COR-L47 (cell line): ENCODE measurements around the gene UBAP1.
"Not testable (repeated sequence)": the region's sequence is repeated elsewhere in the genome, so short reads cannot be mapped to it uniquely, and the experiment has no call there.

Experiments used
- DNase-seq: peaks from one replicate; lab custom pipeline; 2025; lab: John Stamatoyannopoulos, UW

UBAP1 gene

GRCh38 chr9:34224349-34224748 lies 45.5 kb downstream of the UBAP1 start:
- DNase-seq, result no peak

- not testable (repeated sequence) for DNase-seq
These were observed 47.4 kb downstream of the UBAP1 start for GRCh38 chr9:34226144-34226760.

- DNase-seq, result no peak
These were observed 48.6 kb downstream of the UBAP1 start for GRCh38 chr9:34227445-34227844.

GRCh38 chr9:34230556-34230955 lies 51.7 kb downstream of the UBAP1 start:
- DNase-seq, result no peak

DNA sequence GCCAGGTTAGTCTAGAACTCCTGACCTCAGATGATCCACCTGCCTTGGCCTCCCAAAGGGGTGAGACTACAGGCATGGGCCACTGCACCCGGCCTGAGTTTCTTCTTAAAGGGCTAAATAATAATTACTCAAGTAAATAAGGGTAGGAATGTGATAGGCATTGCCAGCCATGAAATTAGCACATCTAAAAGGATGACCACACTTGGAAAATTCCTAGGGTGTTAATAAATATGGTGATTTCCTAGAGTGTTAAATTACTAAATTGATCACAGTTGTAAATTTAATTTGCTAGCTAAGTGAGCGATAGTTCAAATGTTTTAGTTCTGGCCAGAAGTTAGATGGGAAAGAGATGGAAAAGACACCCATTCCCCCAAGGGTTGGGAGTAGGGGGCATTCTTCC lies 53.4 kb downstream of the UBAP1 start:
- no peak for DNase-seq

GRCh38 chr9:34233672-34234071 lies 54.8 kb downstream of the UBAP1 start:
- no peak for DNase-seq

- no peak for DNase-seq
These were observed 59.0 kb downstream of the UBAP1 start for GRCh38 chr9:34237836-34238235.

DNA sequence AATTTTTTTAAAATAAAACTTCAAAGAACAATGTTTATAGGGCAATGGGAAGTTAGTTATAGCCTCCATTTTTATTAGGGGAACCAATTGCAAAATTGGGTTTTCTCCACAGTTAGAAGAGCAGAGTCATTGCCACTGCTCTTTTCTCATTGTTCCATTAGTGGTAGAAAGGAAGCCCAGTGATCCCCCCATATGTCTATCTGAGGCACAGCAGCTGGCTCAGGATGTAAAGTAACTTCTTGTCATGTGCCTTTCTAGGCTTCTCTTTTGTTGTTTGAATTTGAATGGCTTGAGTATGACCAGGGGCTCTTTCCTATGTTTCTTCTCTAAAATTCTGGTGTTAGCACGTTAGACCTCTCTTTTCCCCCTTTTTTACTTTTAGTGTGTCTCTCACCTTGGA lies 61.2 kb downstream of the UBAP1 start:
- no peak for DNase-seq

DNA sequence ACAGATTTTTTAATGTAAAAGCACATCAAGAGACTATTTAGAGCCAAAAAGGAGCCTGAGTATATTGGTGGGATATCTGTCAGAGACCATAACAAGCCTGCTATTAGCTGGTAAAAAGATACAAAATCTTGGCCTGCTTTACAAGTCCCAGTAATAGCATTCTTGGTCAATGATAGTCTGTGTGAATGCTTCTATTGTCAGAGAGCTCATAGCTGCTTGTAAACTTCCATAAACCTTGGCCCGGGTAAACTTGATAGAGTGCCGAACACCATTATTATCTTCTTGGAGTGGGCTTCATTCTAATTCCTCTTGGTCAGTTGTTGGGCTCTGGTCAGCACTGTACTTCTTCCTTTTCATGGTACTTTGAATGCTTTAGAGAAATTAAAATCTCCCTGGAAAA lies 64.0 kb downstream of the UBAP1 start:
- DNase-seq, result no peak

DNA sequence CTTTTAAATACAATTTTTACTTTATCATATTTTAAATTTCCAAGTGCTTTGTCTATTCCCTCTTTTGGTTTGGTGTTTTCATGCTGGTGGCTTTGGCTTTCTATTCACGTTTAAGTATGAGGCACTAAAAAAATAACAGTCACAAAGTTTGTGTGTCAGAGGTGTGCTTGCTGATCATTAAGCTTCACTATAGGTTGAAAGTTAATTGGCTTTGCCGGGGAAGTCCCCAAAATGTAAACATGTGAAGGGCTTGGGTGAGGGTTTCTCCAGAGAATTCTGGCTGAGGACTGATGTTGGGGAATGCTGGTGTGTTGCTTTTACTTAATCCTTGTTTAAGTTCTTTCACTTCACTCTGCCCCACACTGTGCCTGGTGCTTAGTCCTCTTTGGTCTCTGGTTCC lies 66.4 kb downstream of the UBAP1 start:
- not testable (repeated sequence) for DNase-seq

- DNase-seq, result no peak
These were observed 67.6 kb downstream of the UBAP1 start for GRCh38 chr9:34246453-34246852.

DNA sequence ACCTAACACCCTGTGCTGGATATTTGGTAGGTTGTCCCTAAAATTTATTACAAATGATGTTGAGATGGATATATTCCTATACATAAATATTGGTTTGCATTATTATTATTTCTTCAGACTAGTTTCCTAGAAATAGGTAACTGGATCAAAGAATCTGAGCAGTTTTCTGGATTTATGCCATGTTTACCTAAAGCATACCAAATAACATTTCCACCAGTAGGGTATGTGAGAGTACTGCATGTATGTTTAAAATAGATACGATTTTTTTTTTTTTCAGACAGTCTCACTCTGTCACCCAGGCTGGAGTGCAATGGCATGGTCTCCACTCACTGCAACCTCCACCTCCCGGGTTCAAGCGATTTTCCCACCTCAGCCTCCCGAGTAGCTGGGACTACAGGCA lies 68.9 kb downstream of the UBAP1 start:
- not testable (repeated sequence) for DNase-seq

GRCh38 chr9:34249274-34249673 lies 70.4 kb downstream of the UBAP1 start:
- no peak for DNase-seq

DNA sequence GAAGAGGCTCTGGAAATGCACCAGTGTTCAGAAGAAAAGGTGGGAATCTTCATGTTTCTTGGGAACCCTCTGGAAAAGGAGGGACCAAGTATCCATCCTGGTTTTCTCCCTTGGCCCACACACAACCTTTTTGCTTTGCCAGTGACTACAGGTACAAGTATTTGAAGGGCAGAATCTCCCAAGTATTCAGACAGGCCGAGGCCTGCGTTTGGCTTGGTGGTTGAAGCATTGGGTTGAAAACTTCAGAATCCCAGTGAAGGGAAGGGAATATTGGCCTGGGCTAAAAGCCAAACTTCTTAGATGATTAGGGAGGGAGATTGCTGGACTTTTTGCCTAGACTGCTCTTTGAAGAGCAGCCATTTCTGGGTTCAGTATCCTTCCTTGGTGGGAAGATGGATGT lies 71.9 kb downstream of the UBAP1 start:
- no peak for DNase-seq

DNA sequence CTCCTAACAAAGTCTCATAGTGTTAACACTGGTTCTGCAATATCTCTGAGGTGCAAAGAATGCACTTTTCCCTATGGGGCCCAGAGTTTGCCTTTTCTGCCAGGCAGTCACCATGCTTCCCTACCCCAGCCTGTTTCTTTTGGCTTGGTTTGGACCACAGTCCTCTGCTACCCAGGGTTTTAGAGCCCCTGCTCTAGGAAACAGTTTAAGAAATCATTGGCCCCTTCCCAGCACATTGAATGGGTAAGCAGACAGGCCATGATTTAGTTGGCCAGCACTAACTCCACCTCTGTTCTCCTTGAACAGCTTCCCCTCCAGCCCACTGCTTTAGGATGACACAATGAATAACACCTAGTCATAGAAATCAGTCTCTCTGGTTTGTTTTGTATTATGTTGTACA lies 73.2 kb downstream of the UBAP1 start:
- no peak for DNase-seq

DNA sequence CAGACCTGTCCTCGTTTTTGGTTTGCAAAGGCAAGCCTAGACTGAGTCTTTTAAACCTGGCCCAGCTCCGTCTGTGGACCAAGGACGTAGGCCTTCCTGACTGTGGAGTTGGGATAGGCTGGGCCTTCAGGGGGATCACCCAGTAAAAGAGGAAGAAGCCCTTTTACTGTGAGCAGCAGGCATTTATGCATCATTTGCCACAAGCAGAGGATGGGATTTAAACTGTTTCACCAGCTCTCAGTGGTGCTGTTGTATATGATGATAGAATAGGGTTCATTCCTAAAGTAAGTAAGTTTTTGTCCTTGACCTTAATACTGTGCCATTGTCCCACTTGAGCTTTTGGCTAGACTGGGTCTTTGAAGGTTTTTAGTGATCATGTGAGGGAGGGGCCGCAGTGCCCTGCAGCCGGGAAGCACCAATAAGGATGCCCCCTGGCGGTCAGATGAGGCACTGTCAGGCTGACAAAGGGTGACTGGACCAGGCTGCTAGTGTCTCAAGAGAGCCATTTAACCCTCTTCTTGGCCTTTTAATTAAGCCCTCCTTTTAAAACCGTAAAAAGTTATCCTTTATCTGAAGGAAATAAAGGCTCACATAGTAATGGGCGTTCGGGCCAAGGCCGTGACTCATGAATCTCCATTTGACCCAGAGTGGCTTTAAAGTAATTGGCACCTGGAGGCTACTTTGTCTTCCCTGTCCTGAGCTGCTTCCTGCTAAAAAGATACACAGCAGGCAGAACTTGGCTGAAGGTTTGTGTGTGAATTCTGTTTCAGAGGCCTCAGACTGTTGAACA lies 74.0 kb downstream of the UBAP1 start:
- no peak for DNase-seq

GRCh38 chr9:34253460-34253837 lies 74.6 kb downstream of the UBAP1 start:
- no peak for DNase-seq

DNA sequence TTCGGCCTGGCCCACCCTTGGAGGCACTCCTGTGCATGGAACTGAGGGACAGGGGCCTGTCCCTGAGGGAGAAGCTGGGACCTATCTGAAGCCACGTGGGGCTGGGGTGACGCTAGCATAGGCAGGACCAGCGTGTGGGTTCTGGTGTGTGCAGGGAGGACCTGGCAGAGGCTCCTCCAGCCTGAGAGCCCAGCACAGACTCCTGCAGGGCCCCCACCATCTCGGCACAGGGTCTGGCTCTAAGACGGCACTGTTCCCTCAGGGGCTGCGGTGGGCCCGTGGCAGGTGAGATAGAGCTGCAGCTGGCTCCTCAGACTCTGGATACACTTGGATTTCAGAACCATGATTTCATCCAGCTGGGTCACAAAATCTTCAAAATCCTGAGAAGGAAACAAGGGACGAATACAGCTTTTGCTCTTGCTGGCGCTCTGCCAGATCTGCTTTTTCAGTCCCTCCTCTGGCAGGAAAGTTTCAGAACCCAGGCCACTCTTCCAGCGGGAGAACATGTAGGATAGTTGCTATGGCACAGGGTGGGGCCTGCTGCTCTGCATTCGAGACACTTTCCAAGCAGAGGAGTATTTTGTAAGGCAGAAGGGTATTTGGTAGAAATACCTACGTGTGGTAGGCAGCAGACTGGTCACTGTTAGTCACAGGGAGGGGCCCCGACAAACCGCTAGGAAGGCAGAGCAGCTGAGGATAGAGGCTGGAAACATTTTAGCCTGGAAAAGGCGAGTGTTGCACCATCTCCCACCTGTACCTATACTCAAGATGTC lies 75.5 kb downstream of the UBAP1 start:
- DNase-seq, result no peak

DNA sequence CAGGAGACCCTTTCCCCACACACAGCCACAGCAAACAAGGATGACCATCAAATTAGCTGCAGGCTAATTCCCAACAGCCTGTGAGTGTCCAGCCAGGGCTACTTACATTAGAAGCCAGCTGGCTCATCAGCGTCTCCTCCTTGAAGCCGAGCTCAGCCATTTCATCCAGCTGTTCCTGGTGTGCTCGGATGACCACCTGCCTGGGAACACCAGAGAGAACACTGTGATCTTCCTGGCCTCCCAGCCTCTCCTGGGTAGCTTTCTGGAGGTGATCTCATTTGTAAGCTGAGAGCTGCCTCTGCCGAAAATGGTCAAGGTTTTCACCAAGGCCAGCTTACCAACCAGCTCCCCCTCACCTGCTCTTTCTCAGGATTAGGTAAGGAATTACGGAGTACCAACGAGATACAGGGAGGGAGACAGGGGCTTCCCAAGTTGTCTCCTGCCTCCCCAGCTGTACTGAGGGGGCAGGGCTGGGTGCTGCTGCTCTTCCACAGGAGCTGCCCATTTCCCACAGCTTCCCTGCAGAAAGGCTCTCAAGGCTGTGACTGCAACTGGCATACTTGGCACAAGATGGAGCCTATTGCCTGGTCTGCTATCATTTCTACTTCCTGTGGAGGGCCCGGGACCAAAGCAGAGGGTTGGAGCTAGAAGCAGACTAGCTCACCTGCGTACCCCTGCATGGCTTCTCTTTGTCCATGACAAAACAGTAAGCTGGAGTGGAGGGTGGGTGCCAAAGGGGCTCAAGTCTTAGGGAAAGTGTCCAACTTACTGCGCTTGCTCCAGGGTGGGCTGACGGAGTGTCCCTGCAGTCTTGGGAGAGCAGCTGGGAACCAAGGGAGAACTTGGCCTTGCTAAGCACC lies 76.4 kb downstream of the UBAP1 start:
- no peak for DNase-seq

GRCh38 chr9:34256104-34256503 lies 77.3 kb downstream of the UBAP1 start:
- no peak for DNase-seq

- no peak for DNase-seq
These were observed 78.2 kb downstream of the UBAP1 start for GRCh38 chr9:34256987-34257585.

- no peak for DNase-seq
These were observed 80.5 kb downstream of the UBAP1 start for GRCh38 chr9:34259315-34259714.
